HG03060 (cell line): ENCODE measurements around the gene NDUFC1.
"Not testable (repeated sequence)": the region's sequence is repeated elsewhere in the genome, so short reads cannot be mapped to it uniquely, and the experiment has no call there.

Experiments
- ATAC-seq: cut with Tn5 transposase; IDR thresholded peaks from one replicate; pipeline ENCODE4 v1.9.1; 2021; ENCODE audit warnings: low read depth, moderate number of reproducible peaks; ENCODE audit not compliant: unreplicated experiment

The NDUFC1 gene

GRCh38 chr4:139255581-139255980 lies 46.7 kb downstream of the NDUFC1 start:
- not testable (repeated sequence) for ATAC-seq

DNA sequence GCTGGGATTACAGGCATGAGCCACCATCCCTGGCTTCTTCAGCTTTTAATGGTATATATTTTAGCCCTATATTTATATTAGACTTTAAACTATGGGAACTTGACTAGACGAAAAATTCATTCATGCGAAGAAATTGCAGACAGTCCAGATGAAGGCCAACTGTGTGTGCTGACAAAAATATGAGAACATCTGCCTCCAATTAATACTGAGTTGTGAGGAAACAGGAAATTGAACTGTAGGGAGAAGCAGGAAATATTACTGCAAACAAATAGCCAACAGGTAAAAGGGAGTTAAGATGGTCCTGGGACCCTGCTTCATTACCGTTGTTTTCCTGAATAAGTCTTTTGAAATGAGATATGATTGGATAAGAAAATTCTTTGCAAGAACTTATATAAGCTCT lies 48.6 kb downstream of the NDUFC1 start:
- no peak for ATAC-seq

- ATAC-seq, result no peak
These were observed 49.2 kb downstream of the NDUFC1 start for GRCh38 chr4:139253046-139253445.

DNA sequence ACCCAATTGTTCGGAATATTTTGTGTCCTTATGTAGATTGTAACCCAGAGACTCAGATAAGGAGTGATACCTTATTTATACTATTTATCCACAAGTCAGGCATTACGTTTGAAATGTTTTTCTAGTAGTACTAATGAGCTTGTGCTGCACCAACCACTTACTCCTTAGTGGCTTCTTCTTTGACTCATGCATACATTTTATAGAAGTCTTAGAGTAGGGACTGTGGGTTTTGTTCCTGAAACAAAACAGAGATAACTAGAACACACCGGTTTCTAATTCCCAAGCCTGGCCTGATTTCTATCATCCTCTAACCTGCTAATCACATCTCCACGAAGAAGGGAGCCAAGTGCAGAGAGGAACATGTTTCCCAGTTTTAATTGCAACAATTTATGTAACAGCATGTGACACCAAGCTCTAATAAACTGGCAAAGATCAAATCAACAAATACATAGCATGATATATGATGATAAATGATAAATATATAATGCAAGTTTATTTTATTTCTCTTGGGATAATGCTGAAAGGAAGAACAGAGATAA lies 54.5 kb downstream of the NDUFC1 start:
- no peak for ATAC-seq

GRCh38 chr4:139247241-139247640 lies 55.0 kb downstream of the NDUFC1 start:
- ATAC-seq, result no peak

GRCh38 chr4:139246166-139246565 lies 56.1 kb downstream of the NDUFC1 start:
- no peak for ATAC-seq

DNA sequence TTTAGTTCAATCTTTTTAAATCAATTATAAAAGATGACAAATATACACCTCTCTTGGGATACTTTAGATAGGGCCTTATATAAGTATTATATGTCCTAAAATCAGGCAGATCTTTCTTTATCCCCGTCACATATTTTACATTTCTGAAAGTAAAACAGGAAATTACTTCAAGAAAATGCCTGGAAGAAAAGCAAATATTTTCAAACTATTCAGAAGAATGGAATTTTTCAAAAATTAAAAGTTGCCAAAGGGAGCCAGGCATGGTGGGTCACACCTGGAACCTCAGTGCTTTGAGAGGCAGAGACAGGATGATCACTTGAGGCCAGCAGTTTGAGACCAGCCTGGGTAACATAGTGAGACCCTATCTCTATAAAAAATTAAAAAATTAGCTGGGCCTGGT lies 56.7 kb downstream of the NDUFC1 start:
- no peak for ATAC-seq

DNA sequence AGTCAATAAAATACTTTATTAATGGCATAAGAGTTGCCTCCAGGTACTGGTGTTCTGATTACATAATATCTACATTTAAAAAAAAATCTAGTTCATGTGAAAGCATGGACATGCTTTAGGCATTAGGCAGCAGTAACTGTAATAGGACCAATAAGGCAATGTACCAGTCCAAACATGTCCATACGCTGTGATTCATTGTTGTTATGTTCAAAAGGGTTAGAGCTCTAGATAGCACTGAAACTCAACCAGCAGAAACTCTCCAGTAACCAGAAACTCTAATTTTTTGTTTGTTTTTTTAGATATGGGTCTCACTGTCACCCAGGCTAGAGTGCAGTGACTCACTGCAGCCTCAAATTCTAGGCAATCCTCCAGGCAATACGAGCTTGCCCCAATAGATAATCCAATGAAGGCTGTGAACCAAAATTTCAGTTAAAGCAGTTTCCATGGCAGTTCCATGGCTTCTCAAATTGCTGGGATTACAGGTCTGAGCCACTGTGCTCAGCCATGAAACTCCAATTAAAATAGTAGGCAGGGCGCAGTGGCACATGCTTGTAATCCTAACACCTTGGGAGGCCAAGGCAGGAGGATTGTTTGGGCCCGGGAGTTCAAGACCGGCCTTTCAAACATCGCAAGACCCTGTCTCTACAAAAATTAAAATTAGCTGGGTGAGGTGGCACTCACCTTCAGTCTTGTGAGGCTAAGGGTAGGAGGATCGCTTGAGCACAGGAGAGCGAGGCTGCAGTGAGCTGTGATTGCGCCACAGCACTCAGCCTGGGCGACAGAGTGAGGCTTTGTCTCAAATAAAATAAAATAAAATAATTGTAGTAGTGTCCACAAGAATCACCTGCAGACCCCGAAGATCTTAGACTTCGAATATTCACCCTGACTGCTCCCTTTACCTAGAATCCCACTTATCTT lies 58.6 kb downstream of the NDUFC1 start:
- no peak for ATAC-seq

GRCh38 chr4:139242511-139243051 lies 59.7 kb downstream of the NDUFC1 start:
- no peak for ATAC-seq

GRCh38 chr4:139241784-139242151 lies 60.5 kb downstream of the NDUFC1 start:
- ATAC-seq, result no peak

DNA sequence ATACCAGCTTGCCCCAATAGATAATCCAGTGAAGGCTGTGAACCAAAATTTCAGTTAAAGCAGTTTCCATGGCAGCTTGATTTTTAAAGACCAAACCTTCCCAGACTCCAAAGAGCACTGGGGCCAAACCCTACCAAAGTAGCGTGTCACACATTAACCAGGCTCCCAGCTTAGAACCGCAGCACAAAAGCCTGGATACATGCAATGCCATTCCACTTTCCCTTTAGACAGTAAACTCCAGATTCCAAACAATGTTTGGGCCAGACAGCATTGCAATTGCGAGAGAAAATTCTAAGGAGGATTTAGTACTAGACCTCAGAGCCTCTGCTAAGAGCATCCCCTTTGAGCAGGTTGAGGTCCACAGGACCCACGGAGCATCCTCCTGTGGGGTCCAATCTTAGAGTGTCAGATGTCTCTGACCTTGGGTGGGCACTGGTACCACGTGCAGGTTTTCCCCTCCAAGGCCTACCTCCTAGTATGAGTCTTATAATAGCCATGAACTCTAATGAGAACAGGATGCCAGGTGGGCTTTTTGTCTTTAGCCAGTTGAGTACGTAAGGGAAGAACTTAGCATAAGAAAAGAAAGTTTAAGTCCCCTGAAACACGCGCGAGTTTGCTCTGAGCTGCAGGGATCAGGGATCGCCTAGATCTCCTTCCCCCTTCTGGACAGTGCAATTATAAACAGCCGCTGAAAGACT lies 61.0 kb downstream of the NDUFC1 start:
- no peak for ATAC-seq
